ENCODE measurements around the gene ZNF749. TPM values are rescaled to one million over a fixed set of nuclear protein-coding genes. Genes with fewer than 3 reads are reported as not detected.
A peak's percentile ranks its signal among the peaks of the same experiment; 100 is the strongest.

ZNF749 gene
- 10 to 100 TPM in 1 of 4 donors, 1 to 10 TPM in 3; 4.8 to 10.6 (median 6.8) TPM for total RNA-seq

GRCh38 chr19:57435062-57435978 is at the start of gene ZNF749:
TSS of gene ZNF749 (plus strand) at chr19:57435325. CDS start at chr19:57435579, 254 bp downstream.
- 0% methylated on average over 7 to 12 of the region's 61 CpGs for WGBS, 2 donors (ENCODE audit: low coverage in 1 of 2)
- Histone ChIP-seq H3K27me3 (no peaks in the 10 kb centered on the region), H3K4me3 (peak within 1 kb of the TSS; percentile 48 to 76), H3K4me1 (peaks cover 0 to 24% (median 14%) of the 10 kb centered on the region in 3 donors), H3K27ac (peak within 1 kb of the TSS in 3 of 4 donors; percentile 69 to 81 (median 75)), H3K36me3 (peaks cover 0 to 20% of the 10 kb centered on the region in 2 donors), H3K9me3 (peaks cover 0 to 14% (median 0%) of the 10 kb centered on the region in 3 donors)
- ATAC-seq, result peak; percentile 100
- TF ChIP-seq EP300 (IDR thresholded peaks at IDR 0.05) (no peak), POLR2AphosphoS5 (IDR thresholded peaks at IDR 0.05) (peak; percentile 22), POLR2A (IDR thresholded peaks at IDR 0.05) (peak in 1 of 2 donors; percentile 8), CTCF (IDR thresholded peaks at IDR 0.05) (no peak)

- Histone ChIP-seq H3K36me3 (peaks cover 0 to 20% of the 10 kb centered on the region in 2 donors), H3K4me1 (peaks cover 0 to 41% (median 0%) of the 10 kb centered on the region in 3 donors), H3K27me3 (no peaks in the 10 kb centered on the region), H3K9me3 (peaks cover 0 to 15% (median 0%) of the 10 kb centered on the region in 3 donors), H3K27ac (peak overlapping the region; percentile 69 to 95 (median 91)), H3K4me3 (peak overlapping the region; percentile 84)
- TF ChIP-seq POLR2AphosphoS5 (IDR thresholded peaks at IDR 0.05) (no peak), POLR2A (IDR thresholded peaks at IDR 0.05) (no peak), CTCF (IDR thresholded peaks at IDR 0.05) (no peak)
- ATAC-seq, result no peak
- 67 to 79% methylated on average over 6 to 8 of the region's 11 CpGs for WGBS, 2 donors (ENCODE audit: low coverage in 1 of 2)
These were observed 45.9 kb upstream of the ZNF749 start for GRCh38 chr19:57389194-57389729.

GRCh38 chr19:57389730-57390598 is 45.2 kb upstream of the ZNF749 start, which contains the start of gene ZNF548:
TSS of gene ZNF548 (plus strand) at chr19:57389854. CDS start at chr19:57390100, 246 bp downstream.
- peak within 1 kb of the TSS; percentile 84 for H3K4me3 ChIP-seq
- peak in 3 of 4 experiments; percentile 28 to 64 (median 57) for TF ChIP-seq CTCF (IDR thresholded peaks at IDR 0.05)
- peak; percentile 80 for TF ChIP-seq POLR2AphosphoS5 (IDR thresholded peaks at IDR 0.05)
- TF ChIP-seq POLR2A (IDR thresholded peaks at IDR 0.05), result peak; percentile 33 to 42
- TF ChIP-seq EP300 (IDR thresholded peaks at IDR 0.05), result no peak
- peaks cover 0 to 27% of the 10 kb centered on the region in 2 donors for H3K36me3 ChIP-seq
- WGBS, 2 donors (ENCODE audit: low coverage in 1 of 2), result 0 to 1% methylated on average over 7 to 11 of the region's 50 CpGs
- H3K27me3 ChIP-seq, result no peaks in the 10 kb centered on the region
- peaks cover 0 to 19% (median 0%) of the 10 kb centered on the region in 3 donors for H3K9me3 ChIP-seq
- peak within 1 kb of the TSS; percentile 84 to 95 (median 91) for H3K27ac ChIP-seq
- peak; percentile 100 for ATAC-seq
- peaks cover 0 to 41% (median 0%) of the 10 kb centered on the region in 3 donors for H3K4me1 ChIP-seq

- Histone ChIP-seq H3K4me3 (no peak overlapping the region), H3K27ac (no peak overlapping the region), H3K9me3 (peaks cover 0 to 75% (median 0%) of the 10 kb centered on the region in 3 donors), H3K36me3 (peaks cover 14 to 85% of the 10 kb centered on the region in 2 donors), H3K27me3 (no peaks in the 10 kb centered on the region), H3K4me1 (peaks cover 0 to 28% (median 0%) of the 10 kb centered on the region in 3 donors)
- no peak for TF ChIP-seq POLR2A (IDR thresholded peaks at IDR 0.05)
- no peak for TF ChIP-seq POLR2AphosphoS5 (IDR thresholded peaks at IDR 0.05)
- no peak for TF ChIP-seq CTCF (IDR thresholded peaks at IDR 0.05)
- TF ChIP-seq EP300 (IDR thresholded peaks at IDR 0.05), result no peak
- WGBS, 2 donors (ENCODE audit: low coverage in 1 of 2), result 75% methylated on average over 5 of the region's 5 CpGs; no CpG with 5 or more reads in 1 of the 2 donors
- no peak for ATAC-seq
These were observed 39.4 kb upstream of the ZNF749 start for GRCh38 chr19:57395710-57396109.

Data from gastroesophageal sphincter (tissue), 4 donors.